Measurements from ENCODE around the gene INSC.

GRCh38 chr11:15177491-15177890, 62.8 kb downstream of the INSC start:
- TF ChIP-seq CTCF (IDR thresholded peaks at IDR 0.05) (no peak), POLR2A (IDR thresholded peaks at IDR 0.05) (no peak)

Data from tibial nerve (tissue), 3 donors.